ENCODE measurements around the gene UQCR11.

- TF ChIP-seq CTCF (IDR thresholded peaks at IDR 0.05) (no peak), POLR2A (IDR thresholded peaks at IDR 0.05) (no peak)
These were observed 6.3 kb downstream of the UQCR11 start for GRCh38 chr19:1598777-1599459.

All from testis (tissue), 2 donors.